Neuronal stem cell (in vitro differentiated cells): ENCODE measurements around the gene LPP.

ENCODE experiments used
- DNase-seq: peaks from one replicate; pipeline ENCODE4 v3.0.0-alpha.2; 2013; ENCODE audit warnings: low spot score
- H2AFZ ChIP-seq: one replicate; pipeline ENCODE4 v1.6.1; 2013; ENCODE audit warnings: mild to moderate bottlenecking, low read length, inconsistent platforms
- H2AK5ac ChIP-seq: 2 replicates; pipeline ENCODE4 v1.6.1; 2013; ENCODE audit warnings: low read depth, mild to moderate bottlenecking, inconsistent platforms, low read length, moderate library complexity, mixed read lengths
- H2BK120ac ChIP-seq: 2 replicates; pipeline ENCODE4 v1.6.1; 2013; ENCODE audit warnings: low read depth, mild to moderate bottlenecking, inconsistent platforms, low read length, moderate library complexity, mixed read lengths
- H2BK12ac ChIP-seq: one replicate; pipeline ENCODE4 v1.6.1; 2013; ENCODE audit warnings: low read length, inconsistent platforms
- H2BK15ac ChIP-seq: 2 replicates; pipeline ENCODE4 v1.6.1; 2013; ENCODE audit warnings: mild to moderate bottlenecking, low read length, inconsistent platforms, mixed read lengths
- H2BK5ac ChIP-seq: one replicate; pipeline ENCODE4 v1.6.1; 2013; ENCODE audit warnings: inconsistent platforms, mild to moderate bottlenecking, low read length, moderate library complexity
- H3K14ac ChIP-seq: one replicate; pipeline ENCODE4 v1.6.1; 2013; ENCODE audit warnings: low read length, inconsistent platforms
- H3K18ac ChIP-seq: 2 replicates; pipeline ENCODE4 v1.6.1; 2013; ENCODE audit warnings: low read length, inconsistent platforms
- H3K23ac ChIP-seq: 2 replicates; pipeline ENCODE4 v1.6.1; 2013; ENCODE audit warnings: low read depth, mild to moderate bottlenecking, mixed read lengths, low read length, inconsistent platforms; ENCODE audit not compliant: poor library complexity
- H3K27ac ChIP-seq: replicated peaks from 3 replicates; pipeline ENCODE4 v1.5.1; 2013; ENCODE audit warnings: low read length, inconsistent platforms
- H3K27me3 ChIP-seq, 3 experiments: 2 replicates each; pipeline ENCODE4 v1.6.1; 2013; ENCODE audit warnings: low read length in 3 of 3, mild to moderate bottlenecking in 2 of 3, inconsistent platforms in 1 of 3, low read depth in 1 of 3, mixed read lengths in 1 of 3, moderate library complexity in 1 of 3; ENCODE audit not compliant: control insufficient read depth in 3 of 3, insufficient read depth in 3 of 3
- H3K36me3 ChIP-seq, 2 donors: replicated peaks in 1 of 2; 2 replicates each; pipeline ENCODE4 v1.6.1; 2013; ENCODE audit warnings: low read length in 2 of 2; ENCODE audit not compliant: control insufficient read depth in 2 of 2, insufficient read depth in 2 of 2
- H3K4ac ChIP-seq: 2 replicates; pipeline ENCODE4 v1.6.1; 2013; ENCODE audit warnings: inconsistent platforms, mild to moderate bottlenecking, low read length, moderate library complexity
- H3K4me1 ChIP-seq, 2 donors: 1 replicate in 1 of 2; 2 replicates in 1 of 2; pipeline ENCODE4 v1.6.1; 2013; ENCODE audit warnings: low read length in 2 of 2, low read depth in 1 of 2; ENCODE audit not compliant: control insufficient read depth in 2 of 2, insufficient read depth in 1 of 2
- H3K4me2 ChIP-seq: one replicate; pipeline ENCODE4 v1.6.1; 2013; ENCODE audit warnings: mild to moderate bottlenecking, low read length, inconsistent platforms; ENCODE audit not compliant: insufficient read depth, poor library complexity, severe bottlenecking
- H3K4me3 ChIP-seq, 2 donors: 2 replicates each; pipeline ENCODE4 v1.5.1; 2013; ENCODE audit warnings: low read length in 2 of 2, mild to moderate bottlenecking in 2 of 2, inconsistent platforms in 1 of 2, moderate library complexity in 1 of 2
- H3K79me1 ChIP-seq: one replicate; pipeline ENCODE4 v1.6.1; 2013; ENCODE audit warnings: low read depth, mild to moderate bottlenecking, inconsistent platforms, low read length, moderate library complexity
- H3K9ac ChIP-seq: one replicate; pipeline ENCODE4 v1.6.1; 2013; ENCODE audit warnings: mild to moderate bottlenecking, low read depth, low read length, inconsistent platforms; ENCODE audit not compliant: poor library complexity
- H3K9me3 ChIP-seq, 2 donors: replicated peaks in 1 of 2; 2 replicates each; pipeline versions ENCODE3 to v1.6.1; 2013; ENCODE audit warnings: low read length in 2 of 2, mild to moderate bottlenecking in 2 of 2, inconsistent platforms in 1 of 2, low read depth in 1 of 2, mixed read lengths in 1 of 2, moderate library complexity in 1 of 2; ENCODE audit not compliant: control insufficient read depth in 2 of 2, insufficient read depth in 1 of 2
- H4K8ac ChIP-seq: one replicate; pipeline ENCODE4 v1.6.1; 2013; ENCODE audit warnings: low read depth, mild to moderate bottlenecking, inconsistent platforms, low read length, moderate library complexity
- H4K91ac ChIP-seq: one replicate; pipeline ENCODE4 v1.6.1; 2013; ENCODE audit warnings: low read length, low read depth, mild to moderate bottlenecking, inconsistent platforms; ENCODE audit not compliant: poor library complexity
- WGBS, 2 donors: extraction: QIAGEN DNeasy Blood & Tissue Kit; methylation state at CpG; one replicate each; pipeline ENCODE4 v1.1.7; 2013; ENCODE audit warnings: missing lambda C conversion rate in 2 of 2, mixed read lengths in 1 of 2; ENCODE audit not compliant: insufficient read length in 2 of 2, insufficient replicate concordance in 1 of 2; ENCODE audit errors: extremely low coverage in 2 of 2; 5-methylcytosine and 5-hydroxymethylcytosine counted together

LPP gene

DNA sequence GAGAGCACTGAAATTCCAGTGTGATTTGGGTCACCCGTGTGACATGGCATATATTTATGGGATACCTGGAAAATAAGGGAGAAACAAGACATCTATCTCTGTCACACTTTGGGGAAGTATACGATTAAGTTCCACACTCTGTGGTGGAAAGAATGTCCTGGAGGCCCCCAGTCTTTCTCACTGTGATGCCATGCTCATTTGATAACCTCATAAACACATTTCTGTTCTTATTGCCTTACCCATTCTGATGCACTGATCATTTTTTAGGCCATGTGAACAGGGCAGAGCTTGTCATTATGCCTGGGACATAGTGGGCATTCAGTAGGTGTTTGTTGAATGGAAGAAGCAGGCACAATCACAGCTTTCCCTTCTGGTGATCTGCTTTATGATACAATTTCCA, 668.5 kb downstream of the LPP start:
- Histone ChIP-seq H2BK12ac (no peak overlapping the region), H3K27ac (no peak overlapping the region), H3K18ac (no peak overlapping the region), H2AFZ (no peak overlapping the region), H2BK5ac (no peak overlapping the region), H3K9ac (no peak overlapping the region), H3K4me3 (no peak overlapping the region), H2BK120ac (no peak overlapping the region), H3K14ac (no peak overlapping the region), H3K9me3 (no peaks in the 10 kb centered on the region), H3K23ac (no peak overlapping the region), H2BK15ac (no peak overlapping the region), H3K4me1 (no peaks in the 10 kb centered on the region), H3K36me3 (no peaks in the 10 kb centered on the region), H2AK5ac (no peak overlapping the region), H3K4ac (no peak overlapping the region), H3K4me2 (no peak overlapping the region), H3K27me3 (no peaks in the 10 kb centered on the region), H4K91ac (no peak overlapping the region), H3K79me1 (no peaks in the 10 kb centered on the region), H4K8ac (no peak overlapping the region)
- DNase-seq = no peak
- no CpG with 5 or more reads among the region's 2 CpGs for WGBS, 2 donors

DNA sequence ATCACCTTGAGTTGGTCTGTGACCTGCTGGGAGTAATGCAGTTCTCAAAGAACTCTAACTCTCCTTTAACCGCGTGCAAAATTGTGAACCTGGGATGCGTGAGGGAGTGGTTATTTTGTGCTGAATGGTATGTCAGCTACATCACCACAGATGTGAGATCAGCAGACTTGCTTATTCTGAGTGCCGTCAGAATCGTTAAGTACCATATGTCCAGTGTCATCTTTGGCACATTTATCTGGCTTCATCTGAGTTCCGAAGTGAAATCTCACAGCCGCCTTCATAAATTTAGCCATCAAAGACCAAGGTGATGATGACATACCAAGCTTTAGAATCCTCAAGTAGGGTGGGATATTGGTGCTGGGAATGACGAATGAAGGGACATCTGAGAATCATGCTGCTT, 670.6 kb downstream of the LPP start:
- Histone ChIP-seq H2BK15ac (no peak overlapping the region), H3K4ac (no peak overlapping the region), H4K8ac (no peak overlapping the region), H3K4me1 (no peaks in the 10 kb centered on the region), H2BK120ac (no peak overlapping the region), H3K27me3 (no peaks in the 10 kb centered on the region), H3K14ac (no peak overlapping the region), H3K23ac (no peak overlapping the region), H3K9ac (no peak overlapping the region), H3K18ac (no peak overlapping the region), H3K4me2 (no peak overlapping the region), H4K91ac (no peak overlapping the region), H3K27ac (no peak overlapping the region), H3K36me3 (no peaks in the 10 kb centered on the region), H3K4me3 (no peak overlapping the region), H2AK5ac (no peak overlapping the region), H3K9me3 (no peaks in the 10 kb centered on the region), H2BK5ac (no peak overlapping the region), H2AFZ (no peak overlapping the region), H3K79me1 (no peaks in the 10 kb centered on the region), H2BK12ac (no peak overlapping the region)
- no CpG with 5 or more reads among the region's 8 CpGs for WGBS, 2 donors
- no peak for DNase-seq

GRCh38 chr3:188825901-188826300, 671.9 kb downstream of the LPP start:
- no peak for DNase-seq
- H2AK5ac ChIP-seq = no peak overlapping the region

GRCh38 chr3:188826574-188826973, 672.6 kb downstream of the LPP start:
- no peak overlapping the region for H2BK15ac ChIP-seq
- H3K9ac ChIP-seq = no peak overlapping the region
- no peaks in the 10 kb centered on the region for H3K4me1 ChIP-seq
- H3K79me1 ChIP-seq = no peaks in the 10 kb centered on the region
- H3K18ac ChIP-seq = no peak overlapping the region
- H3K23ac ChIP-seq = no peak overlapping the region
- WGBS, 2 donors = no CpG with 5 or more reads among the region's 1 CpG
- no peaks in the 10 kb centered on the region for H3K36me3 ChIP-seq
- no peak overlapping the region for H3K4me3 ChIP-seq
- H2AK5ac ChIP-seq = no peak overlapping the region
- no peak overlapping the region for H2BK12ac ChIP-seq
- no peak overlapping the region for H3K14ac ChIP-seq
- H4K91ac ChIP-seq = no peak overlapping the region
- H2BK120ac ChIP-seq = no peak overlapping the region
- no peaks in the 10 kb centered on the region for H3K27me3 ChIP-seq
- no peak overlapping the region for H2BK5ac ChIP-seq
- no peak overlapping the region for H3K4me2 ChIP-seq
- H3K27ac ChIP-seq = no peak overlapping the region
- no peak overlapping the region for H2AFZ ChIP-seq
- no peak for DNase-seq
- H3K9me3 ChIP-seq = no peaks in the 10 kb centered on the region
- no peak overlapping the region for H3K4ac ChIP-seq
- no peak overlapping the region for H4K8ac ChIP-seq

More at GRCh38 chr3:188825901-188826300, 671.9 kb downstream of the LPP start:
- Histone ChIP-seq H3K18ac (no peak overlapping the region), H3K36me3 (no peaks in the 10 kb centered on the region), H2BK15ac (no peak overlapping the region), H3K27ac (no peak overlapping the region), H4K8ac (no peak overlapping the region), H3K4ac (no peak overlapping the region), H3K14ac (no peak overlapping the region), H4K91ac (no peak overlapping the region), H2BK12ac (no peak overlapping the region), H3K4me3 (no peak overlapping the region), H2BK120ac (no peak overlapping the region), H3K9ac (no peak overlapping the region), H3K27me3 (no peaks in the 10 kb centered on the region), H2AFZ (no peak overlapping the region), H2BK5ac (no peak overlapping the region), H3K9me3 (no peaks in the 10 kb centered on the region), H3K4me1 (no peaks in the 10 kb centered on the region), H3K79me1 (no peaks in the 10 kb centered on the region), H3K4me2 (no peak overlapping the region), H3K23ac (no peak overlapping the region)
- WGBS, 2 donors = no CpG with 5 or more reads among the region's 6 CpGs
